Type B pancreatic cell (in vitro differentiated cells): ENCODE results near the gene HSP90AB1. TPM values are rescaled to one million over a fixed set of nuclear protein-coding genes. Genes with fewer than 3 reads are reported as not detected.

Experiments
- DNase-seq: peaks from one replicate; pipeline ENCODE4 v3.0.0; 2021; ENCODE audit warnings: mixed read lengths; ENCODE audit not compliant: unreplicated experiment; ENCODE audit errors: extremely low spot score
- H3K27ac Mint-ChIP-seq: 2 replicates; pipeline ENCODE4 v1.8.0; 2021; ENCODE audit warnings: mild to moderate bottlenecking, mixed read lengths
- H3K27me3 Mint-ChIP-seq: 2 replicates; pipeline ENCODE4 v1.8.0; 2021; ENCODE audit warnings: mixed read lengths
- H3K36me3 Mint-ChIP-seq: 2 replicates; pipeline ENCODE4 v1.8.0; 2021; ENCODE audit warnings: mixed read lengths
- H3K4me1 Mint-ChIP-seq: one replicate; pipeline ENCODE4 v1.8.0; 2021; ENCODE audit warnings: mixed read lengths; ENCODE audit not compliant: unreplicated experiment
- H3K4me3 Mint-ChIP-seq: 2 replicates; pipeline ENCODE4 v1.8.0; 2021; ENCODE audit warnings: mild to moderate bottlenecking, mixed read lengths
- H3K9me3 Mint-ChIP-seq: 2 replicates; pipeline ENCODE4 v1.8.0; 2021; ENCODE audit warnings: mixed read lengths
- CTCF ChIP-seq: fragments of 200-600 bp; sonication (generic); conservative IDR thresholded peaks from 2 replicates; pipeline ENCODE4 v1.5.0; 2021; ENCODE audit warnings: antibody characterized with exemption, mild to moderate bottlenecking
- total RNA-seq: library from RNA; stranded (reverse); gene quantifications from 2 replicates; pipeline ENCODE4 v1.2.1, GENCODE V29; 2021; ENCODE audit warnings: low replicate concordance

The HSP90AB1 gene
- total RNA-seq, 1 donor from 2014 or later = 1,082 TPM

- Mint-ChIP-seq H3K4me1 (peaks cover 38% of the 10 kb centered on the region), H3K4me3 (no peak overlapping the region), H3K36me3 (no peaks in the 10 kb centered on the region), H3K27me3 (no peaks in the 10 kb centered on the region), H3K9me3 (no peaks in the 10 kb centered on the region), H3K27ac (no peak overlapping the region)
- no peak for DNase-seq
- TF ChIP-seq CTCF = no peak
Measured at GRCh38 chr6:44235269-44235668, 11.6 kb upstream of the HSP90AB1 start.

- no peak overlapping the region for H3K4me3 Mint-ChIP-seq
- H3K27ac Mint-ChIP-seq = no peak overlapping the region
- no peak for TF ChIP-seq CTCF
- no peaks in the 10 kb centered on the region for H3K36me3 Mint-ChIP-seq
- no peaks in the 10 kb centered on the region for H3K9me3 Mint-ChIP-seq
- DNase-seq = no peak
- peaks cover 32% of the 10 kb centered on the region for H3K4me1 Mint-ChIP-seq
- H3K27me3 Mint-ChIP-seq = no peaks in the 10 kb centered on the region
Measured at GRCh38 chr6:44235891-44236516, 10.9 kb upstream of the HSP90AB1 start.

- H3K4me3 Mint-ChIP-seq = peak overlapping the region; percentile 89
- peaks cover 28% of the 10 kb centered on the region for H3K4me1 Mint-ChIP-seq
- no peaks in the 10 kb centered on the region for H3K36me3 Mint-ChIP-seq
- no peaks in the 10 kb centered on the region for H3K9me3 Mint-ChIP-seq
- no peak for DNase-seq
- TF ChIP-seq CTCF = no peak
- peak overlapping the region; percentile 90 for H3K27ac Mint-ChIP-seq
- no peaks in the 10 kb centered on the region for H3K27me3 Mint-ChIP-seq
Measured at GRCh38 chr6:44237021-44237812, 9.7 kb upstream of the HSP90AB1 start.

- Mint-ChIP-seq H3K36me3 (no peaks in the 10 kb centered on the region), H3K27me3 (no peaks in the 10 kb centered on the region), H3K4me1 (peaks cover 28% of the 10 kb centered on the region), H3K4me3 (peak overlapping the region; percentile 89), H3K27ac (peak overlapping the region; percentile 90), H3K9me3 (no peaks in the 10 kb centered on the region)
- peak; percentile 89 for DNase-seq
- peak; percentile 99 for TF ChIP-seq CTCF
Measured at GRCh38 chr6:44237813-44238433, 9.0 kb upstream of the HSP90AB1 start.

GRCh38 chr6:44238687-44239350 lies 8.1 kb upstream of the HSP90AB1 start:
- Mint-ChIP-seq H3K4me1 (peaks cover 25% of the 10 kb centered on the region), H3K9me3 (no peaks in the 10 kb centered on the region), H3K27ac (peak overlapping the region; percentile 90), H3K27me3 (no peaks in the 10 kb centered on the region), H3K36me3 (no peaks in the 10 kb centered on the region), H3K4me3 (peak overlapping the region; percentile 89)
- DNase-seq = no peak
- no peak for TF ChIP-seq CTCF
